Activated T-cell treated with anti-CD3 and anti-CD28 coated beads, Interleukin-2, amount 50 U/mL, for 24 hours (primary cell): ENCODE data around the gene NPY.

Source experiments
- DNase-seq: peaks from one replicate; pipeline ENCODE4 v3.0.0-alpha.2; 2020
- H3K27ac Mint-ChIP-seq: 2 replicates; pipeline ENCODE4 v1.8.0; 2020; ENCODE audit warnings: mild to moderate bottlenecking, mixed read lengths
- H3K27me3 Mint-ChIP-seq: 2 replicates; pipeline ENCODE4 v1.8.0; 2020; ENCODE audit warnings: mixed read lengths
- H3K36me3 Mint-ChIP-seq: 2 replicates; pipeline ENCODE4 v1.8.0; 2020; ENCODE audit warnings: low read depth, mixed read lengths
- H3K4me1 Mint-ChIP-seq: 2 replicates; pipeline ENCODE4 v1.8.0; 2020; ENCODE audit warnings: low read depth, mixed read lengths
- H3K4me3 Mint-ChIP-seq: 2 replicates; pipeline ENCODE4 v1.8.0; 2020; ENCODE audit warnings: mild to moderate bottlenecking, moderate library complexity, mixed read lengths
- H3K9me3 Mint-ChIP-seq: 2 replicates; pipeline ENCODE4 v1.8.0; 2020; ENCODE audit warnings: mixed read lengths

The NPY gene

DNA sequence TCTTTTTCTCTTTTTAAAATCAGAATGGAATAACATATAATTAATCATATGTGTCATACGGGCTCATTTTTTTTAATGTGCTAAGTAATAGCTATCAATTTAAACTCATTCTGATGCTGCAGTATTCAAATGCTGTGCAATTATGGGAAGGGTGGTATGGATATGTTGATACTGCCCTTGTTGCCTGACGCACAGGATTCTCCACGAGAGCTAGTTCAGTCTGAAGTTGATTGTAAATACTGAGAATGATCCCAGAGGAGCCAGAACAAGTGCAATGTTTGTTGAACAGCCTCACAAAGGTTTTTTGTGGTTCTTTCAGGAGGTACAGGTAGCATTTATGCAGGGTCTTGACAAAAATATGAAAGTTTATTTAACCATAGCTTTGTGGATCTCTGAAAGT, 13.4 kb downstream of the NPY start:
- H3K4me1 Mint-ChIP-seq, result no peaks in the 10 kb centered on the region
- H3K36me3 Mint-ChIP-seq, result no peaks in the 10 kb centered on the region
- H3K9me3 Mint-ChIP-seq, result peaks cover 10% of the 10 kb centered on the region
- H3K27me3 Mint-ChIP-seq, result peaks cover 21% of the 10 kb centered on the region
- DNase-seq, result no peak
- no peak overlapping the region for H3K4me3 Mint-ChIP-seq
- H3K27ac Mint-ChIP-seq, result no peak overlapping the region

DNA sequence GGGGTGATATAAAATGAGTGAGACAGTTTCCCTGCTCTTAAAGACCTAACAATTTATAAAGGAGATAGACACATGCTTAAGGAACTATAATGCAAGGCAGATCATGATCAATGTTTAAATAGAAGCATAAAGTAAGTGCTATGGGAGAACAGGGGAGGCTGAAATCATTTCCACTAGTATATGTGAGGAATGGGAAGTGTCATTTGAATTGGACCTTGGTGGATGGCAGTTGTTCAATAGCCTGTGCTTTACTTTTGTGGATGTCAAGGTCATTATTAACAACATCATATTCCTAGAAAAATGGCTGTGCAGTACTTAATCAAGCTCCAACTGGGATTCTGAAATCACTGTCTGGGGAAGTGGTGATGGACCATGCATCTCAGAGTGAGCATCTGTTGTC, 14.7 kb downstream of the NPY start:
- no peak overlapping the region for H3K4me3 Mint-ChIP-seq
- no peak overlapping the region for H3K27ac Mint-ChIP-seq
- no peaks in the 10 kb centered on the region for H3K36me3 Mint-ChIP-seq
- no peaks in the 10 kb centered on the region for H3K4me1 Mint-ChIP-seq
- H3K27me3 Mint-ChIP-seq, result peaks cover 23% of the 10 kb centered on the region
- peaks cover 10% of the 10 kb centered on the region for H3K9me3 Mint-ChIP-seq
- DNase-seq, result no peak

DNA sequence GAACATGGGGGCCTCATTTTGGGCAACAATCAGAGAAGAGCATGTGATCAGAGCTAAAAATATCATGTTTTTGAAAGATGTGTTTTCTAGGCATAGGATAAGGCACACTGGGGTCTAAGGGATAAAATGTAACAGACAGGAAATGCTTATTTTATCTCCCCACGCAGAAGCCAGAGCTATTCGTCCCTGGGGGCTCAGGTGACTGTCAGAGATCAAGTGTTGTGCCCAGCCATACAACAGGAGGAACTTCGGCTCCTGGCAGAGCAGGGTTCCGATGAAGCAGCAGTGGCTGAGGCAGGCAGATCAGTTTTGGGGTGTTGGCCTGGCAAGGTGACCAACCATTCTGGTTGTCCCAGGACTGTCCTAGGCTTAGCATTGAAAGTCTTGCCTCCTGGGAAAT, 15.2 kb downstream of the NPY start:
- H3K4me3 Mint-ChIP-seq, result no peak overlapping the region
- H3K27ac Mint-ChIP-seq, result no peak overlapping the region
- no peak for DNase-seq
- peaks cover 27% of the 10 kb centered on the region for H3K27me3 Mint-ChIP-seq
- H3K4me1 Mint-ChIP-seq, result no peaks in the 10 kb centered on the region
- no peaks in the 10 kb centered on the region for H3K36me3 Mint-ChIP-seq
- H3K9me3 Mint-ChIP-seq, result peaks cover 10% of the 10 kb centered on the region

DNA sequence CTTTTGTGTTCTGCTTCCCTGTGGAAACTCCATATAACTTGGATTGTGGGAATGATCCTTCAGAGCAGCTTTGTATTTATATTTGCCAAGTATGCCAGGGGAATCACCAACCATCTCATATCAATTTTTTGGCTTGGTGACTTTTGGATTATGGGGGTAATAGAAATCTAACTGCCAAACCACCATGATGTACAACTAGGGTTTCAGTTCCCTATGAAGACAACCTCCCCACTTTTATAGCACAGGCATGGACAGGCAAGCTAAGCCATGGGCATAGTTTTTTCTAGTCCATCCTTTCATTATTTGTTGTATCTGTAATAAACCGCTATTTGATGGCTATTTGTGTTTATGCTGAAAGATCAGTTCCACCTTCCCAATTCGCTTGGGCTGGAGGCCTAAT, 17.7 kb downstream of the NPY start:
- Mint-ChIP-seq H3K36me3 (no peaks in the 10 kb centered on the region), H3K9me3 (peaks cover 10% of the 10 kb centered on the region), H3K27me3 (peaks cover 47% of the 10 kb centered on the region), H3K27ac (no peak overlapping the region), H3K4me1 (no peaks in the 10 kb centered on the region), H3K4me3 (no peak overlapping the region)
- no peak for DNase-seq

GRCh38 chr7:24304494-24305095, 20.6 kb downstream of the NPY start:
- Mint-ChIP-seq H3K9me3 (peaks cover 10% of the 10 kb centered on the region), H3K27me3 (peaks cover 47% of the 10 kb centered on the region), H3K4me1 (no peaks in the 10 kb centered on the region), H3K4me3 (no peak overlapping the region), H3K27ac (no peak overlapping the region), H3K36me3 (no peaks in the 10 kb centered on the region)
- DNase-seq, result no peak

DNA sequence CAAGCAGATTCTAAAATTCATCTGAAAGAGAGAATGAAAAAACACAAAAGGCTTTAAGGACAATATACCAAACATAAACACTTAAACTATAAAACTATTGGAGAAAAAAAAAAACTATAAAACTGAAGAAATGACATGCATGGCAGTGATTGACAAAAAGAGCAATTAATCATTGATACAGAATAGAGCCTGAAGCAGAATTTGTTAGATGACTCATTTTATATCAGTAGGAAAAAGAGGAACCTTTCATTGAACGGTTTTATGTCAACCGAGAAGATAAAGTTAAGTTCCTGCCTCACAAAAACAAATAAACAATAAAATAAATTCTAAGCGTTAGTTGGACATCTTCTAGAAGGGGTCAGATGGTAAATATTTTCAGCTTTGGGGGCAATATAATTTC, 23.3 kb downstream of the NPY start:
- no peaks in the 10 kb centered on the region for H3K4me1 Mint-ChIP-seq
- no peak overlapping the region for H3K4me3 Mint-ChIP-seq
- no peak overlapping the region for H3K27ac Mint-ChIP-seq
- H3K27me3 Mint-ChIP-seq, result peaks cover 35% of the 10 kb centered on the region
- no peaks in the 10 kb centered on the region for H3K36me3 Mint-ChIP-seq
- no peak for DNase-seq
- H3K9me3 Mint-ChIP-seq, result no peaks in the 10 kb centered on the region

DNA sequence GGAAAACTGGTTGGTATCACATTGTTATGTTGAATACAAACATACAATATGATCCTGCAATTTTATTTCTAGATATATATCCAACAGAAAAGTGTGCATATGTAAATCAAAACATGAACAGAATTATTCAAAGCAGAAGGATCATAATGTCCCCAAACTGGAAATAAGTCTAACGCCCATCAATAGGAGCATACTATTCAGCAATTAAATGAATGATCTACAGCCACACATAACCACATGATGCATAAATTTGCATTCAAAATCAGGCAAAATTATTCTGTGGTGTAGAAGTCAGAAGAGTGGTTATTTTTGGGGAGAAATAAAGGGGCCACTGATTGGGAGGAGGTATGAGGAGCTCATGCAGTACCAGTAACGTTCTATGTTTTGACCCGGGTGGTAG, 28.6 kb downstream of the NPY start:
- Mint-ChIP-seq H3K36me3 (no peaks in the 10 kb centered on the region), H3K27ac (no peak overlapping the region), H3K4me3 (no peak overlapping the region), H3K4me1 (no peaks in the 10 kb centered on the region), H3K27me3 (peaks cover 9% of the 10 kb centered on the region), H3K9me3 (no peaks in the 10 kb centered on the region)
- no peak for DNase-seq

DNA sequence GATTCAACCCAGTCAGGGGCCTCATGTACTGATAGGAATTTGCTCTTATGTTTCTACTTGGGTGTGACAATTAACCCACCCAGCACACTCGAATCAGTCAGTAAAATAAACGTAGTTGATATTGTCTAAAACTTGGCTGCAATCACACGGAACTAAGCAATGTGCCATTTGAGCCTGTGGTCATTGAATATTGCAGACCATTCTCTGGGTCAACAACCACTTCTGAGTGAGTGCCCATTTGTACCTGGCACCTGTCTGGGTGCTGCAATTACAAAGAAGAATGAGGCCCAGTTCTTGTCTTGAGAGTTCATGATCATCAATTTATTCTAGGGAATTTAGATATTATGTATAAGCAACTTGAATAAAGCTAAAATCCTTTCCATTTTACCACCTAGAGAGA, 29.8 kb downstream of the NPY start:
- Mint-ChIP-seq H3K4me3 (no peak overlapping the region), H3K4me1 (no peaks in the 10 kb centered on the region), H3K9me3 (no peaks in the 10 kb centered on the region), H3K36me3 (no peaks in the 10 kb centered on the region), H3K27ac (no peak overlapping the region), H3K27me3 (peaks cover 13% of the 10 kb centered on the region)
- no peak for DNase-seq

DNA sequence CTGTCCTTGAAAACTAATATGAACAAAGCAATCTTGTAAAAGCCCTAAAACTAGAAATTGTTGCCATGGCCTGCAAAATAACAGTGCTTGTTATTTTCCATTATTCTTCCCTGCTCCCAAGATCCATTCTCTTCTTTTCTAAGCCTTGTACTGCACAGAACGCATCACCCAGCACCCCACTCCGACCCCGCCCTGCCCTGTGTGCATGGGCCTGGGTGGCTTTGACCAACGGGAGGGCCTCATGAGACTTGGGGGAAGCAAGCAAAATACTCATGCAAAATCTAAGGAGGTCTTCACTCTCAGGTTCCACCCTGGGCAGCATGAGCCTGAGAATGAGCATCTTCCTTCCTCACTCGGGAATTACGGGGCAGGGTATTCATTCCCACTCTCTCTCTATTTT, 32.4 kb downstream of the NPY start:
- no peak overlapping the region for H3K27ac Mint-ChIP-seq
- no peaks in the 10 kb centered on the region for H3K4me1 Mint-ChIP-seq
- H3K36me3 Mint-ChIP-seq, result no peaks in the 10 kb centered on the region
- DNase-seq, result no peak
- H3K4me3 Mint-ChIP-seq, result no peak overlapping the region
- H3K9me3 Mint-ChIP-seq, result no peaks in the 10 kb centered on the region
- peaks cover 16% of the 10 kb centered on the region for H3K27me3 Mint-ChIP-seq

GRCh38 chr7:24318326-24318725, 34.3 kb downstream of the NPY start:
- no peak overlapping the region for H3K27ac Mint-ChIP-seq
- no peaks in the 10 kb centered on the region for H3K36me3 Mint-ChIP-seq
- DNase-seq, result no peak
- no peak overlapping the region for H3K4me3 Mint-ChIP-seq
- H3K4me1 Mint-ChIP-seq, result no peaks in the 10 kb centered on the region
- H3K9me3 Mint-ChIP-seq, result no peaks in the 10 kb centered on the region
- H3K27me3 Mint-ChIP-seq, result peaks cover 29% of the 10 kb centered on the region

GRCh38 chr7:24319209-24319608, 35.2 kb downstream of the NPY start:
- Mint-ChIP-seq H3K27me3 (peaks cover 29% of the 10 kb centered on the region), H3K36me3 (no peaks in the 10 kb centered on the region), H3K9me3 (no peaks in the 10 kb centered on the region), H3K4me1 (no peaks in the 10 kb centered on the region), H3K27ac (no peak overlapping the region), H3K4me3 (no peak overlapping the region)
- no peak for DNase-seq

- no peaks in the 10 kb centered on the region for H3K9me3 Mint-ChIP-seq
- no peak for DNase-seq
- H3K4me3 Mint-ChIP-seq, result no peak overlapping the region
- H3K36me3 Mint-ChIP-seq, result no peaks in the 10 kb centered on the region
- H3K27me3 Mint-ChIP-seq, result peaks cover 25% of the 10 kb centered on the region
- H3K27ac Mint-ChIP-seq, result no peak overlapping the region
- no peaks in the 10 kb centered on the region for H3K4me1 Mint-ChIP-seq
Observed at GRCh38 chr7:24323961-24324480, 40.0 kb downstream of the NPY start.

- Mint-ChIP-seq H3K9me3 (no peaks in the 10 kb centered on the region), H3K36me3 (no peaks in the 10 kb centered on the region), H3K4me3 (no peak overlapping the region), H3K4me1 (no peaks in the 10 kb centered on the region), H3K27ac (no peak overlapping the region), H3K27me3 (peaks cover 22% of the 10 kb centered on the region)
- no peak for DNase-seq
Observed at GRCh38 chr7:24325708-24326107, 41.7 kb downstream of the NPY start.

GRCh38 chr7:24328050-24328449, 44.1 kb downstream of the NPY start:
- DNase-seq, result no peak
- Mint-ChIP-seq H3K27ac (no peak overlapping the region), H3K4me3 (no peak overlapping the region)

GRCh38 chr7:24328894-24329293, 44.9 kb downstream of the NPY start:
- H3K36me3 Mint-ChIP-seq, result no peaks in the 10 kb centered on the region
- no peaks in the 10 kb centered on the region for H3K4me1 Mint-ChIP-seq
- peaks cover 9% of the 10 kb centered on the region for H3K27me3 Mint-ChIP-seq
- H3K4me3 Mint-ChIP-seq, result no peak overlapping the region
- no peak overlapping the region for H3K27ac Mint-ChIP-seq
- H3K9me3 Mint-ChIP-seq, result peaks cover 2% of the 10 kb centered on the region
- no peak for DNase-seq

More at GRCh38 chr7:24328050-24328449, 44.1 kb downstream of the NPY start:
- Mint-ChIP-seq H3K36me3 (no peaks in the 10 kb centered on the region), H3K4me1 (no peaks in the 10 kb centered on the region), H3K27me3 (peaks cover 9% of the 10 kb centered on the region), H3K9me3 (peaks cover 2% of the 10 kb centered on the region)

GRCh38 chr7:24334012-24334411, 50.0 kb downstream of the NPY start:
- Mint-ChIP-seq H3K27ac (no peak overlapping the region), H3K9me3 (peaks cover 2% of the 10 kb centered on the region), H3K4me3 (no peak overlapping the region), H3K36me3 (no peaks in the 10 kb centered on the region), H3K4me1 (peaks cover 5% of the 10 kb centered on the region), H3K27me3 (peaks cover 29% of the 10 kb centered on the region)
- no peak for DNase-seq
